Measurements from ENCODE around the gene FOXP3.

Gene FOXP3

GRCh38 chrX:49287665-49288064 is 23.2 kb upstream of the FOXP3 start:
- TF ChIP-seq MAX (IDR thresholded peaks at IDR 0.05), result no peak
- no peak for TF ChIP-seq TAF1 (IDR thresholded peaks at IDR 0.05; ENCODE audit: low read depth)
- TF ChIP-seq CEBPB (IDR thresholded peaks at IDR 0.05), result no peak
- TF ChIP-seq CREB1 (IDR thresholded peaks at IDR 0.05; ENCODE audit: low read depth), result no peak
- TF ChIP-seq USF1 (IDR thresholded peaks at IDR 0.05), result no peak
- TF ChIP-seq EP300 (IDR thresholded peaks at IDR 0.05; ENCODE audit: borderline replicate concordance), result no peak
- TF ChIP-seq YY1 (IDR thresholded peaks at IDR 0.05; ENCODE audit: low read depth), result no peak

GRCh38 chrX:49286581-49286980 is 22.1 kb upstream of the FOXP3 start:
- TF ChIP-seq NFIC (IDR thresholded peaks at IDR 0.05) (no peak), MAX (IDR thresholded peaks at IDR 0.05) (no peak), CREB1 (IDR thresholded peaks at IDR 0.05; ENCODE audit: low read depth) (no peak), EP300 (IDR thresholded peaks at IDR 0.05; ENCODE audit: borderline replicate concordance) (no peak)

- TF ChIP-seq YY1 (IDR thresholded peaks at IDR 0.05; ENCODE audit: low read depth) (no peak), CEBPB (IDR thresholded peaks at IDR 0.05) (no peak), ZBTB7A (IDR thresholded peaks at IDR 0.05; ENCODE audit: low read depth) (no peak), NFIC (IDR thresholded peaks at IDR 0.05) (no peak), RAD21 (IDR thresholded peaks at IDR 0.05; ENCODE audit: low read depth) (no peak), TCF12 (IDR thresholded peaks at IDR 0.05; ENCODE audit: low read depth) (no peak), MAX (IDR thresholded peaks at IDR 0.05) (no peak), TAF1 (IDR thresholded peaks at IDR 0.05; ENCODE audit: low read depth) (no peak)
- TF ChIP-seq, protein P1, sequence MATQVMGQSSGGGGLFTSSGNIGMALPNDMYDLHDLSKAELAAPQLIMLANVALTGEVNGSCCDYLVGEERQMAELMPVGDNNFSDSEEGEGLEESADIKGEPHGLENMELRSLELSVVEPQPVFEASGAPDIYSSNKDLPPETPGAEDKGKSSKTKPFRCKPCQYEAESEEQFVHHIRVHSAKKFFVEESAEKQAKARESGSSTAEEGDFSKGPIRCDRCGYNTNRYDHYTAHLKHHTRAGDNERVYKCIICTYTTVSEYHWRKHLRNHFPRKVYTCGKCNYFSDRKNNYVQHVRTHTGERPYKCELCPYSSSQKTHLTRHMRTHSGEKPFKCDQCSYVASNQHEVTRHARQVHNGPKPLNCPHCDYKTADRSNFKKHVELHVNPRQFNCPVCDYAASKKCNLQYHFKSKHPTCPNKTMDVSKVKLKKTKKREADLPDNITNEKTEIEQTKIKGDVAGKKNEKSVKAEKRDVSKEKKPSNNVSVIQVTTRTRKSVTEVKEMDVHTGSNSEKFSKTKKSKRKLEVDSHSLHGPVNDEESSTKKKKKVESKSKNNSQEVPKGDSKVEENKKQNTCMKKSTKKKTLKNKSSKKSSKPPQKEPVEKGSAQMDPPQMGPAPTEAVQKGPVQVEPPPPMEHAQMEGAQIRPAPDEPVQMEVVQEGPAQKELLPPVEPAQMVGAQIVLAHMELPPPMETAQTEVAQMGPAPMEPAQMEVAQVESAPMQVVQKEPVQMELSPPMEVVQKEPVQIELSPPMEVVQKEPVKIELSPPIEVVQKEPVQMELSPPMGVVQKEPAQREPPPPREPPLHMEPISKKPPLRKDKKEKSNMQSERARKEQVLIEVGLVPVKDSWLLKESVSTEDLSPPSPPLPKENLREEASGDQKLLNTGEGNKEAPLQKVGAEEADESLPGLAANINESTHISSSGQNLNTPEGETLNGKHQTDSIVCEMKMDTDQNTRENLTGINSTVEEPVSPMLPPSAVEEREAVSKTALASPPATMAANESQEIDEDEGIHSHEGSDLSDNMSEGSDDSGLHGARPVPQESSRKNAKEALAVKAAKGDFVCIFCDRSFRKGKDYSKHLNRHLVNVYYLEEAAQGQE (IDR thresholded peaks at IDR 0.05; ENCODE audit: low read depth), result no peak
Measured at GRCh38 chrX:49286136-49286535, 21.6 kb upstream of the FOXP3 start.

GRCh38 chrX:49284212-49284611 is 19.7 kb upstream of the FOXP3 start:
- TF ChIP-seq NFIC (IDR thresholded peaks at IDR 0.05) (no peak), TEAD4 (IDR thresholded peaks at IDR 0.05) (no peak), TCF12 (IDR thresholded peaks at IDR 0.05; ENCODE audit: low read depth) (no peak), FOXM1 (IDR thresholded peaks at IDR 0.05; ENCODE audit: borderline replicate concordance, low read depth) (no peak), MAX (IDR thresholded peaks at IDR 0.05) (no peak), USF1 (IDR thresholded peaks at IDR 0.05) (no peak), EP300 (IDR thresholded peaks at IDR 0.05; ENCODE audit: borderline replicate concordance) (no peak), ZBTB7A (IDR thresholded peaks at IDR 0.05; ENCODE audit: low read depth) (no peak), TAF1 (IDR thresholded peaks at IDR 0.05; ENCODE audit: low read depth) (no peak), EGR1 (IDR thresholded peaks at IDR 0.05) (no peak), YY1 (IDR thresholded peaks at IDR 0.05; ENCODE audit: low read depth) (no peak), CREB1 (IDR thresholded peaks at IDR 0.05; ENCODE audit: low read depth) (no peak), CEBPB (IDR thresholded peaks at IDR 0.05) (no peak), RAD21 (IDR thresholded peaks at IDR 0.05; ENCODE audit: low read depth) (no peak)
- TF ChIP-seq, protein P1 (IDR thresholded peaks at IDR 0.05; ENCODE audit: low read depth), result no peak

DNA sequence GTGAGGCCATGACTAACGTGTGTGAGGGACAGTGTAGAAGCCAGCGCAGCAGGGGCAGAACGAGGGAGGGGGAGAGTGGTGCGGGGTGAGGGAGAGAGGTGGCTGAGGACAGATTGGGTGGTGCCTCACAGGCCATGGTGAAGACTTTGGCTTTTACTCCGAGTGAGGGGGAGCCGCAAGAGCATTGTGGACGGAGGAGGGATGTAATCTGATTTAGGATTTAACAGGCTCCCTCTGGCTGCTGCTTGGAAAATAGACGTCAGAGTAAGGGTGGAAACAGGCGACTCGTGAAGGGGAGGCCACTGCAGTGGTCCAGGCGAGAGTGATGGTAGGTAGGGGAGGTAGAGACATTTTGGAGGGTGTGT is 18.1 kb upstream of the FOXP3 start:
- TF ChIP-seq CREB1 (IDR thresholded peaks at IDR 0.05; ENCODE audit: low read depth) (no peak), TCF12 (IDR thresholded peaks at IDR 0.05; ENCODE audit: low read depth) (no peak), TEAD4 (IDR thresholded peaks at IDR 0.05) (no peak), RAD21 (IDR thresholded peaks at IDR 0.05; ENCODE audit: low read depth) (no peak), EGR1 (IDR thresholded peaks at IDR 0.05) (no peak), FOXM1 (IDR thresholded peaks at IDR 0.05; ENCODE audit: borderline replicate concordance, low read depth) (no peak), TAF1 (IDR thresholded peaks at IDR 0.05; ENCODE audit: low read depth) (no peak), EP300 (IDR thresholded peaks at IDR 0.05; ENCODE audit: borderline replicate concordance) (no peak), MAX (IDR thresholded peaks at IDR 0.05) (no peak), NFIC (IDR thresholded peaks at IDR 0.05) (no peak), USF1 (IDR thresholded peaks at IDR 0.05) (no peak), YY1 (IDR thresholded peaks at IDR 0.05; ENCODE audit: low read depth) (no peak), CEBPB (IDR thresholded peaks at IDR 0.05) (no peak), ZBTB7A (IDR thresholded peaks at IDR 0.05; ENCODE audit: low read depth) (no peak)
- TF ChIP-seq, protein P1 (IDR thresholded peaks at IDR 0.05; ENCODE audit: low read depth), result no peak

All from Ishikawa (cell line).